Measurements from ENCODE around the gene HOTAIR. TPM values are rescaled to one million over a fixed set of nuclear protein-coding genes. Genes with fewer than 3 reads are reported as not detected.

HOTAIR gene
- polyA plus RNA-seq, 1 experiment: not detected

DNA sequence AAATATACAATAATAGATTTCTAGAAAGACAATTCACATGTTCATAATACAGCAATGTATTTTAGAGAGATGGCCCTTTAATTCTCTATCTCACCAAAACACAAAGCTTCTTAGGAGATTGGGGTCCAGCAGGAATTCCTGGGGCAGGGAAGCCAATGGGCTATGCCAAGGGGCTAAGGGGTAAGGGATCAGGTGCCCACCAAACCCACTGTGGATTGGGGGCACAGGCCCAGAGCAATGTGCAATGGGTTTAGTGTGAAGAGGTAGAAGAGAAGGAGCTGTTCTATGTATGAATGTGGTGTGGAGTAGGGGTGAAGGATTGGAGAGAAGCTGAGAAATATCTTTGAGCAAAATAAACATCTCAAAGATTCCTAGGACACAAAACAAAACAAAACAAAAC, 33.6 kb downstream of the HOTAIR start:
- Histone ChIP-seq H3K27me3 (ENCODE audit: control insufficient read depth, insufficient read depth, low read length) (peaks cover 92% of the 10 kb centered on the region), H3K27ac (ENCODE audit: low read depth, low read length) (no peak overlapping the region), H3K9me3 (ENCODE audit: control insufficient read depth, insufficient read depth, low read length) (peaks cover 15% of the 10 kb centered on the region; the same call in 1 of the 2 replicates), H3K4me3 (ENCODE audit: low read depth, low read length) (no peak overlapping the region)
- DNase-seq (ENCODE audit: low read depth, low spot score): no peak
- ChIA-PET POLR2A (no interaction called here), CTCF (no interaction called here)
- TF ChIP-seq, protein P1, sequence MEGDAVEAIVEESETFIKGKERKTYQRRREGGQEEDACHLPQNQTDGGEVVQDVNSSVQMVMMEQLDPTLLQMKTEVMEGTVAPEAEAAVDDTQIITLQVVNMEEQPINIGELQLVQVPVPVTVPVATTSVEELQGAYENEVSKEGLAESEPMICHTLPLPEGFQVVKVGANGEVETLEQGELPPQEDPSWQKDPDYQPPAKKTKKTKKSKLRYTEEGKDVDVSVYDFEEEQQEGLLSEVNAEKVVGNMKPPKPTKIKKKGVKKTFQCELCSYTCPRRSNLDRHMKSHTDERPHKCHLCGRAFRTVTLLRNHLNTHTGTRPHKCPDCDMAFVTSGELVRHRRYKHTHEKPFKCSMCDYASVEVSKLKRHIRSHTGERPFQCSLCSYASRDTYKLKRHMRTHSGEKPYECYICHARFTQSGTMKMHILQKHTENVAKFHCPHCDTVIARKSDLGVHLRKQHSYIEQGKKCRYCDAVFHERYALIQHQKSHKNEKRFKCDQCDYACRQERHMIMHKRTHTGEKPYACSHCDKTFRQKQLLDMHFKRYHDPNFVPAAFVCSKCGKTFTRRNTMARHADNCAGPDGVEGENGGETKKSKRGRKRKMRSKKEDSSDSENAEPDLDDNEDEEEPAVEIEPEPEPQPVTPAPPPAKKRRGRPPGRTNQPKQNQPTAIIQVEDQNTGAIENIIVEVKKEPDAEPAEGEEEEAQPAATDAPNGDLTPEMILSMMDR (IDR thresholded peaks at IDR 0.05; ENCODE audit: low read depth, low read length): no peak

DNA sequence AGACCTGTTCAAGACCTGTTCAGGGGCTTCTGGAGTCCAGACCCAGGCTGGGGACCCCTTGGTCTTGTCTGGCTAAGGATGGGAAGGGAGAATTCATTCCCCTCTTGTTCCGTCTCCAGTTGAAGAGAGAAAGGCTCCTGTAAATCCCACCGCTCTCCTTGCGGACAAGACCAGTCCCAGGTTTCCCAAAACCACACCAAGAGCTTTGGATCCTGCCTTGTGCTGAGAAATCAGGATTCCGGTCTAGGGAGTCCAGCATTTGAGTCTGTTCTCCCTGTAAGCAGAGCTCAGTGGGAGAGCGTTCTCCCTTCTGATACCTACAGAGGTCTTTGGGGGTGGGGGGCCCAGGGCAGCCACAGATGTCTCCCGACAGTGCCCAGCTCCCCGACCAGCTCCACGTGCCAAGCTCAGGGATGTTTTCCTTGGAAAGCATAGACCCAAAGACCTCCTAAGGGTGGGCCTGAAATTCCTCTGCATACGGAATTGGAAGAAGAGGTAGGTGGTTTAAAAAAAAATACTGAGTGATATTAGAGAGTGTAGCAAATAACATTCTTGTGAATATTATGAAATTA, 34.2 kb downstream of the HOTAIR start:
- TF ChIP-seq, protein P1 (IDR thresholded peaks at IDR 0.05; ENCODE audit: low read depth, low read length): no peak
- no peak overlapping the region for H3K27ac ChIP-seq (ENCODE audit: low read depth, low read length)
- H3K27me3 ChIP-seq (ENCODE audit: control insufficient read depth, insufficient read depth, low read length): peaks cover 93% of the 10 kb centered on the region
- DNase-seq (ENCODE audit: low read depth, low spot score): no peak
- ChIA-PET CTCF (no interaction called here), POLR2A (no interaction called here)
- peaks cover 15% of the 10 kb centered on the region; the same call in 1 of the 2 replicates for H3K9me3 ChIP-seq (ENCODE audit: control insufficient read depth, insufficient read depth, low read length)
- H3K4me3 ChIP-seq (ENCODE audit: low read depth, low read length): no peak overlapping the region

DNA sequence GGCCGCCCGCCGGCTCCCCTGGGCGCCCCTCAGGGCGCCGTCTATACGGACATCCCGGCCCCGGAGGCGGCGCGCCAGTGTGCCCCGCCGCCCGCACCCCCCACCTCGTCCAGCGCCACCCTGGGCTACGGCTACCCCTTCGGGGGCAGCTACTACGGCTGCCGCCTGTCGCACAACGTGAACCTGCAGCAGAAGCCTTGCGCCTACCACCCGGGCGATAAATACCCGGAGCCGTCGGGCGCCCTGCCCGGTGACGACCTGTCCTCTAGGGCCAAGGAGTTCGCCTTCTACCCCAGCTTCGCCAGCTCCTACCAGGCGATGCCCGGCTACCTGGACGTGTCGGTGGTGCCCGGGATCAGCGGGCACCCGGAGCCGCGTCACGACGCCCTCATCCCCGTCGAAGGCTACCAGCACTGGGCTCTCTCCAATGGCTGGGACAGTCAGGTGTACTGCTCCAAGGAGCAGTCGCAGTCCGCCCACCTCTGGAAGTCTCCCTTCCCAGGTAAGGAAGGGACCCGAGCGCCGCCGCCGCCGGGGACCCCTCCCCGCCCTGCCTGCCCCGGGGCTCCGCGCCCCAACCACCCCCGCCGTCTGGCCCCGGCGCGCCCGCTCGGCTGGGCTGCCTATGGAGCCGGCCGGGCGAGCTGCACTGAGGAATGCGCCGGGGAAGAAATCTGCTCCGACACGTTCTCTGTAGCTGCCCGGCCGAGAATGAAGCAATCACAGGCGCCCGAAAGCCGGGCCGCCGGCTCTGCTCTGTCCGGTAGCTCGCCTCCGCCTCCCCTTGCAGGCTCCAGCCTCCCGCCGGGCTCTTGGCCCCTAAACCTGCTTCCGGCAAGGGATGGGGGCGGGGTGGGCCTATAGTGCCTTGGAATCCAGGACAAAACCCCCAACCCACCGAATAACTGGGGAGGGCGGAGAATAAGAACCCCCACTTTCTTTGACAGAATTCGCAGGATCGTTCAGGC, 35.3 kb downstream of the HOTAIR start:
- TF ChIP-seq, protein P1 (IDR thresholded peaks at IDR 0.05; ENCODE audit: low read depth, low read length): no peak
- H3K9me3 ChIP-seq (ENCODE audit: control insufficient read depth, insufficient read depth, low read length): peaks cover 15% of the 10 kb centered on the region; the same call in 1 of the 2 replicates
- H3K27ac ChIP-seq (ENCODE audit: low read depth, low read length): no peak overlapping the region
- peaks cover 93% of the 10 kb centered on the region for H3K27me3 ChIP-seq (ENCODE audit: control insufficient read depth, insufficient read depth, low read length)
- DNase-seq (ENCODE audit: low read depth, low spot score): no peak
- CTCF ChIA-PET: no interaction called here
- no peak overlapping the region for H3K4me3 ChIP-seq (ENCODE audit: low read depth, low read length)
- POLR2A ChIA-PET: no interaction called here

DNA sequence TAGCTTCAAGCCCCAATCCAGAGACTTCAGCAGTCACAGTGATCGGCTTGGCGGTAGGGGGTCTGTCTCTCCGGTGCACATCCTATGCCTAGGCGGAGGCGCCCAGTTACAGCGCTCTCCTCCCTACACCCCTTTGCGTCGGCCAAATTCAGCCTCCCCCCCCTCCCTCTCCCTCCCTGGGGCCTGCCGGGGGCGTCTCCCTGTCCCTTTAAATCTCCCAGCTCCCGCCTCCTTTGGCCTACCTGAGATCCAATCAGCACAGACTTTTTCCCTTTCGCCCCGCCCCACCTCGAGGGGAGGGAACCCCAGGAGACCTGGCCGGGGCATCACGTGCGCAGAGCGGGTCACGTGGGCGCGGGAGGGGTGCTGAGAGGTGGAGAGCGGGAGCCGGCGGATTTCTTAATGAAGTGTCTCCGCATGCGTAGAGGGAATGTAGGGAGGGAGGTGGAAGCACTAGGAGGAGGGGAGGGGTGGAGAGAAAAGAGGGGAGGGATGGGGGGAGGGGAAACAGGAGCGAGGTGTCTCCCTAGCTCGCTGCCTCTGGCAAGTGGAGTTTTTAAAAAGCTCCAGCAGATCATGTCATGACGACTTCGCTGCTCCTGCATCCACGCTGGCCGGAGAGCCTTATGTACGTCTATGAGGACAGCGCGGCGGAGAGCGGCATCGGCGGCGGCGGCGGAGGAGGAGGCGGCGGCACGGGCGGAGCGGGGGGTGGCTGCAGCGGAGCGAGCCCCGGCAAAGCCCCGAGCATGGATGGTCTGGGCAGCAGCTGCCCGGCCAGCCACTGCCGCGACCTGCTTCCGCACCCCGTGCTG, 36.2 kb downstream of the HOTAIR start, which contains the start of gene HOXC13:
TSS of gene HOXC13 (plus strand) at position 506 of the 815 bp plus-strand sequence. CDS start at position 582, 76 bp downstream.
- TF ChIP-seq, protein P1 (IDR thresholded peaks at IDR 0.05; ENCODE audit: low read depth, low read length): no peak
- Histone ChIP-seq H3K27ac (ENCODE audit: low read depth, low read length) (no peak within 1 kb of the TSS), H3K4me3 (ENCODE audit: low read depth, low read length) (no peak within 1 kb of the TSS), H3K27me3 (ENCODE audit: control insufficient read depth, insufficient read depth, low read length) (peaks cover 93% of the 10 kb centered on the region), H3K9me3 (ENCODE audit: control insufficient read depth, insufficient read depth, low read length) (peaks cover 15% of the 10 kb centered on the region; the same call in 1 of the 2 replicates)
- ChIA-PET POLR2A (no interaction called here), CTCF (no interaction called here)
- no peak for DNase-seq (ENCODE audit: low read depth, low spot score)

Data from AG04450 (cell line).